Fibroblast of mammary gland (primary cell): Measurements from ENCODE around the gene DGKB.

ENCODE experiments used
- DNase-seq: peaks from one replicate; pipeline ENCODE4 v3.0.0-alpha.2; 2010; ENCODE audit warnings: low read depth
- H3K4me3 ChIP-seq: 2 replicates; pipeline ENCODE4 v1.5.1; 2011; ENCODE audit warnings: low read depth, mild to moderate bottlenecking, low read length, moderate library complexity; ENCODE audit not compliant: control insufficient read depth
- TF ChIP-seq, protein P1 (sequence below): conservative IDR thresholded peaks from 2 replicates; pipeline ENCODE4 v1.5.1; 2011; ENCODE audit warnings: low read depth, low read length, inconsistent platforms; ENCODE audit not compliant: control insufficient read depth, insufficient read depth

DGKB gene

DNA sequence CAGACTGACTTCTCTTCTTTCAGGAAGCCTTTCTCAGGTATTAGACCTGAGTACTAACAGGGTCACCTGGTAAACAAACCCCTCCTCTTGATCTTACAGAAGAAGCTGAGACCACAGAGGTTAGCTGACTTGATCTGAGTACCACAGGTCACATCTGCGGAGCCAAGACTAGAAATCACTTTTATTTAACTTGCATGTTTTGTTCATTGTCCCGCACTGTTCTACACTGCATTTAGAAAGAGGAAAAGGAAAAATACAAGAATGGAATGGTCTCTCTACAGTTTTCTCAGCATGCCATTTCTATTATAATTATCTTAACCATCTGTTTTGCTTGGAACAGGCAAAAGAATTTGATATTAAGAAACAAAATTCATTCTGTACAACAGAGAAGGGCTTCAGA is 667.5 kb downstream of the DGKB start:
- no peak overlapping the region for H3K4me3 ChIP-seq
- TF ChIP-seq, protein P1, sequence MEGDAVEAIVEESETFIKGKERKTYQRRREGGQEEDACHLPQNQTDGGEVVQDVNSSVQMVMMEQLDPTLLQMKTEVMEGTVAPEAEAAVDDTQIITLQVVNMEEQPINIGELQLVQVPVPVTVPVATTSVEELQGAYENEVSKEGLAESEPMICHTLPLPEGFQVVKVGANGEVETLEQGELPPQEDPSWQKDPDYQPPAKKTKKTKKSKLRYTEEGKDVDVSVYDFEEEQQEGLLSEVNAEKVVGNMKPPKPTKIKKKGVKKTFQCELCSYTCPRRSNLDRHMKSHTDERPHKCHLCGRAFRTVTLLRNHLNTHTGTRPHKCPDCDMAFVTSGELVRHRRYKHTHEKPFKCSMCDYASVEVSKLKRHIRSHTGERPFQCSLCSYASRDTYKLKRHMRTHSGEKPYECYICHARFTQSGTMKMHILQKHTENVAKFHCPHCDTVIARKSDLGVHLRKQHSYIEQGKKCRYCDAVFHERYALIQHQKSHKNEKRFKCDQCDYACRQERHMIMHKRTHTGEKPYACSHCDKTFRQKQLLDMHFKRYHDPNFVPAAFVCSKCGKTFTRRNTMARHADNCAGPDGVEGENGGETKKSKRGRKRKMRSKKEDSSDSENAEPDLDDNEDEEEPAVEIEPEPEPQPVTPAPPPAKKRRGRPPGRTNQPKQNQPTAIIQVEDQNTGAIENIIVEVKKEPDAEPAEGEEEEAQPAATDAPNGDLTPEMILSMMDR, result no peak
- no peak for DNase-seq

DNA sequence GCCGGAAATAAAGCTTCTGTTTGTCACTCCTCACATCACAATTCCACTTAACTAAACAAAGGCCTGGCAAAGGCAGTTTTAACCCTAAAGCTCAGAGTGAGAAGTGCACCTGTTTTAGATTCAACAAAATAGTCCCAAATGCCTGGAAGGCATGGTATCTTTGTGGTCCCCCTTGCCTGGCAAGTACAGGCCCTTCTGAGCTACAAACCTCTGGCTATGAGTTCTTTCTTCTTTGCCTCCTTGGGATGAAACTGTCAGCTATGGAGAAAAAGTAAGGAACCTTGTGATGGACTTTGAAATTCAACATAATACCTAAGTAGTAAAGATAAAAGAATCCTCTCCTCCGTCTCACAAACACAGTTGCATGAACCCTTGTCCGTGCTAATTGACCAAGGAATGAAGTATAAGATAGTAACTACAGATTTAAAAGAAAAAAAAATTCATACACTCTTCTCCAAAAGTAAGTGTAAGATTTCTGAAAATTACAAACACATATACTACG is 668.6 kb downstream of the DGKB start:
- DNase-seq, result no peak
- no peak overlapping the region for H3K4me3 ChIP-seq
- TF ChIP-seq, protein P1, result no peak

DNA sequence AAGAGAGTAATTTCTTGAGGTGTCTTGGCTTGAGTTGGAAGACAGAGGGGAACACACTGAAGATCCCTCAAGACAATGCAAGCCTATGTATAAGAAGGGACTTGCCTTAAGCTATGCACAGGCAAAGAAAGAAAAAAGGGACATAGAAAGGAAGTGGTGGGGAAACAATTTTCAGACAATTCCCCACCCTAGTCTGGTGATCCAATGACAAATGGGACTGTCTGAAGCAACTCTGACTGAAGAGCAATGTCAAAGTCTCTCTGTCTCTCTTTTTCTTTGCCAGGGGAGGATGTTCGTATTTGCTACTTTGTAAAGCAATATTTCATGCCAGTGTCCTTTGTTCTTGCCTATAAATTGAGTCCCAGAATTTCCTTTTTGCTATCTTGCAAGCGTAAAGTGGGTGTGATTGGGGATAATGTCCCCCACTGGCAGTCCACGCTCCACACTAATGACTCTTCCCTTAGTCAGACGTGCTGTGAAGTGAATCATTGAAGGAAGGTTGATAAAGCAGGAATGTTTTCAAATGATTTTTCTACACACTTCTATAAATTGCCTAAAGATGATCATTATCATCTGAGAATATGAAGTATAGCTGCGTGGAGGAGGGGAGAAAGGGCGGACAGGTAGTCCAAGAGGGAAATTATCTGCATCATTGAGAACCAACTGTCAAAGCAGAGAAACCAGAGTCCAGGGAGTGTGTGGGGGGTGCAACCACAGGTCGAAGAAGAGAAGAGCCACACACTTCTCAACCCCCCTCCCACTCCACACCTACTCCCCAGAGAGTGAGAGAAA is 669.3 kb downstream of the DGKB start:
- peak; percentile 40 for DNase-seq
- TF ChIP-seq, protein P1, result no peak
- H3K4me3 ChIP-seq, result no peak overlapping the region

DNA sequence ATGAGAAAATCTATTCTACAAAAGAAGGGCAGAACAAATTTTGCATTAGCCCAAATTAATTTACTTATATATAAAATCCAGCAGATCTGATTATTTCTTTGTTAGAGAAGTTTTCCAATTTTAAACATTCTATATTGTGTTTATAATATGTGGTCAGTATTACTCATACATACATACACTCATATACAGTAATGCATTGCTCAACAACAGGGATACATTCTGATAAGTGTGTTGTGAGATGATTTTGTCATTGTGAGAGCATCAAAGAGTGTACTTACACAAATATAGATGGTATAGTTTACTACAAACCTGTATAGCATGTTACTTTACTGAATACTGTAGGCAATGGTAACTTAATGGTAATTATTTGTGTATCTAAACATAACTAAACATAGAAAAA is 673.5 kb downstream of the DGKB start:
- TF ChIP-seq, protein P1, result no peak
- no peak overlapping the region for H3K4me3 ChIP-seq
- peak; percentile 8 for DNase-seq

DNA sequence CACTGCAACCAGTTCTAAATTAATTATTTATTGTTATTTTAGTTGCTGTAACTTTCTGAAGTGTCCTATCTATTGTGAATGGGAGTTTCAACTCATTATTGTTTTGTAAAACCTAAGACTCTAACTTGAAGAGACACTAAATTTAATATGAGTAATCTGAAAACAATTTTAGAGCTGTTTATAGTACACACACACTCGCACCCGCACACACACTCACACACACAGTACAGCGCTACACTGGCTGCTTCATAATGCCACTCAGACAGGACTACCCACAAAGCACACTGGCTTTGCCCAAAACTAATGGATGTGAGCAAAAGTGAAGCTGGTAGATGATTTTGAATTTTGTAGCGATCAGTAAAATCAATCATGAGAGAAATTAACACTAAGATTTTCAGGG is 674.2 kb downstream of the DGKB start:
- H3K4me3 ChIP-seq, result no peak overlapping the region
- TF ChIP-seq, protein P1, result no peak
- peak; percentile 2 for DNase-seq

DNA sequence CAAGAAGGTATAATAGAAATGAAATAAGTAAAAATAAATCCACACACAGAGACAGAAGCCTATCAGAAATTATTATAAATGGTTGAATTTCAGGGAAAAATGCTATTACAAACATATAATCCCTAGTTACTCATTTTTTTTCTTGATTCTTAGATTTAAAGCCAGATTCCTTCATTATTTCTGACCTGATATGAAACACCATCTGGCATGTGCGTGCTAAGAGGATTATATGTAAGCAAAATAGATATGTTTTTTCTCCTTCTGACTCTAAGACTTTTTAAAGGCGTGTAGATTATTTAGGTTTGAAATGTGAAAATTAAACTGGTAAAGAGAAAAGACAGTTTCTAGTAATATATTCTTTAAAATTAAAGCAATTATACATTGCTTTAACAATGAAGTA is 676.4 kb downstream of the DGKB start:
- no peak overlapping the region for H3K4me3 ChIP-seq
- TF ChIP-seq, protein P1, result no peak
- no peak for DNase-seq

DNA sequence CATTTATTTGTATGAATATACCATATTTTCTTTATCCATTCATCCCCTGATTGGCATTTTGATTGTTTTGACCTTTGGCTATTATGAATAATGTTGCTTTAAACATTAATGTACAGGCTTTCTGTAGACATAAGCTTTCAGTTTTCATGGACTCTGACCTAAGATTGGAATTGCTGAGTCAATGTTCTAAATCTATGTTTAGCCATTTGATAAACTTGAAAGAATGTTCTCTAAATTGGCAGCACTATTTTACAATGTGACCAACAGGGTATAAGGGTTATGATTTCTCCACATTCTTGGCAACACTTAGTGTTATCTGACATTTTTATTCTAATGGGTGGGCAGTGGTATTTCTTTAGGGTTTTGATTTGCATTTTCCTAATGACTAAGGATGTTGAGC is 683.4 kb downstream of the DGKB start:
- H3K4me3 ChIP-seq, result no peak overlapping the region
- no peak for DNase-seq
- TF ChIP-seq, protein P1, result no peak
